CD14-positive monocyte (primary cell): ENCODE results near the gene PIAS1. TPM values are rescaled to one million over a fixed set of nuclear protein-coding genes. Genes with fewer than 3 reads are reported as not detected.

Source experiments
- DNase-seq, 3 donors: peaks; one replicate each; pipeline ENCODE4 v3.0.0-alpha.2; 2011 to 2022
- H2AFZ ChIP-seq: 2 replicates; pipeline ENCODE4 v1.6.0; 2012; ENCODE audit warnings: mild to moderate bottlenecking, low read depth, low read length, inconsistent platforms; ENCODE audit not compliant: insufficient read depth, poor library complexity, severe bottlenecking
- H3K27ac ChIP-seq, 2 donors: 1 replicate in 1 of 2; 2 replicates in 1 of 2; pipeline ENCODE4 v1.5.1; 2012 to 2013; ENCODE audit warnings: low read length in 2 of 2, control low read depth in 1 of 2, inconsistent platforms in 1 of 2, low read depth in 1 of 2, mild to moderate bottlenecking in 1 of 2
- H3K27me3 ChIP-seq, 2 donors: one replicate each; pipeline versions ENCODE4 v1.6.0 to v1.6.1; 2011 to 2013; ENCODE audit warnings: low read length in 2 of 2; ENCODE audit not compliant: control insufficient read depth in 2 of 2, insufficient read depth in 2 of 2
- H3K36me3 ChIP-seq, 2 donors: replicated peaks in 1 of 2; 1 replicate in 1 of 2; 2 replicates in 1 of 2; pipeline versions ENCODE4 v1.5.1 to v1.6.1; 2012 to 2013; ENCODE audit warnings: low read length in 2 of 2, control low read depth in 1 of 2, inconsistent platforms in 1 of 2, mild to moderate bottlenecking in 1 of 2; ENCODE audit not compliant: insufficient read depth in 2 of 2, control insufficient read depth in 1 of 2
- H3K4me1 ChIP-seq, 2 donors: 1 replicate in 1 of 2; 2 replicates in 1 of 2; pipeline versions ENCODE4 v1.5.1 to v1.6.1; 2012 to 2013; ENCODE audit warnings: low read length in 2 of 2, control low read depth in 1 of 2, inconsistent platforms in 1 of 2, mild to moderate bottlenecking in 1 of 2, moderate library complexity in 1 of 2; ENCODE audit not compliant: insufficient read depth in 2 of 2, control insufficient read depth in 1 of 2
- H3K4me2 ChIP-seq: replicated peaks from 2 replicates; pipeline ENCODE3; 2012; ENCODE audit warnings: low read length, moderate library complexity, mild to moderate bottlenecking; ENCODE audit not compliant: poor library complexity, severe bottlenecking; ENCODE audit errors: extremely low read depth
- H3K4me3 ChIP-seq, 3 experiments: fragments of 200-600 bp in 1 of 3; sonication (generic) in 1 of 3; replicated peaks in 1 of 3; 1 replicate in 2 of 3; 2 replicates in 1 of 3; pipeline ENCODE4 v1.5.1; 2011 to 2013; ENCODE audit warnings: low read length in 3 of 3, mild to moderate bottlenecking in 3 of 3, control low read depth in 2 of 3, low read depth in 2 of 3, inconsistent platforms in 1 of 3, moderate library complexity in 1 of 3
- H3K79me2 ChIP-seq: 2 replicates; pipeline ENCODE4 v1.6.0; 2012; ENCODE audit warnings: mild to moderate bottlenecking, control low read depth, inconsistent platforms, low read length, moderate library complexity; ENCODE audit not compliant: insufficient read depth
- H3K9ac ChIP-seq: 2 replicates; pipeline ENCODE4 v1.6.0; 2017; ENCODE audit warnings: low read length, mild to moderate bottlenecking; ENCODE audit not compliant: insufficient read depth, poor library complexity, severe bottlenecking
- H3K9me3 ChIP-seq, 2 donors: replicated peaks in 1 of 2; 1 replicate in 1 of 2; 2 replicates in 1 of 2; pipeline versions ENCODE4 v1.5.1 to v1.6.1; 2012 to 2013; ENCODE audit warnings: low read length in 2 of 2, control low read depth in 1 of 2; ENCODE audit not compliant: control insufficient read depth in 1 of 2, insufficient read depth in 1 of 2
- H4K20me1 ChIP-seq: 2 replicates; pipeline ENCODE4 v1.6.0; 2012; ENCODE audit warnings: mild to moderate bottlenecking, low read length, control low read depth, moderate library complexity; ENCODE audit not compliant: insufficient read depth
- H3K27ac Mint-ChIP-seq, 7 donors: one replicate each; pipeline ENCODE4 v1.8.0; 2020; ENCODE audit warnings: mild to moderate bottlenecking in 7 of 7, mixed read lengths in 7 of 7, moderate library complexity in 6 of 7, inconsistent platforms in 2 of 7
- H3K27me3 Mint-ChIP-seq, 3 donors: one replicate each; pipeline ENCODE4 v1.8.0; 2021 to 2022; ENCODE audit warnings: low read depth in 3 of 3, mild to moderate bottlenecking in 3 of 3, mixed read lengths in 3 of 3, moderate library complexity in 3 of 3, inconsistent platforms in 1 of 3
- H3K36me3 Mint-ChIP-seq, 2 donors: one replicate each; pipeline ENCODE4 v1.8.0; 2020; ENCODE audit warnings: mixed read lengths in 2 of 2, inconsistent platforms in 1 of 2, mild to moderate bottlenecking in 1 of 2
- H3K4me1 Mint-ChIP-seq: one replicate; pipeline ENCODE4 v1.8.0; 2020; ENCODE audit warnings: mild to moderate bottlenecking, mixed read lengths
- H3K4me3 Mint-ChIP-seq, 2 donors: one replicate each; pipeline ENCODE4 v1.8.0; 2020; ENCODE audit warnings: mild to moderate bottlenecking in 2 of 2, mixed read lengths in 2 of 2, moderate library complexity in 1 of 2
- H3K9me3 Mint-ChIP-seq, 7 donors: one replicate each; pipeline ENCODE4 v1.8.0; 2020 to 2022; ENCODE audit warnings: mixed read lengths in 7 of 7, mild to moderate bottlenecking in 6 of 7, moderate library complexity in 6 of 7, inconsistent platforms in 2 of 7
- CTCF ChIP-seq: fragments of 200-600 bp; IDR thresholded peaks from one replicate; pipeline ENCODE4 v1.8.0; 2022; ENCODE audit warnings: antibody characterized with exemption, mild to moderate bottlenecking
- WGBS: methylation state at CpG from one replicate; pipeline ENCODE4 v1.1.5; 2013; ENCODE audit warnings: missing lambda C conversion rate; ENCODE audit not compliant: insufficient coverage; 5-methylcytosine and 5-hydroxymethylcytosine counted together
- intact Hi-C, 2 donors: fragments of 100-400 bp; cut with micrococcal nuclease; formaldehyde crosslinking; loops; one replicate each; pipeline versions ENCODE4 v1.15.0 to v1.15.1; 2023
- polyA plus RNA-seq, 3 donors: library from polyadenylated mRNA; depleted of rRNA in 1 of 3; unstranded in 2 of 3; stranded (reverse) in 1 of 3; fragments of 300-500 nt in 2 of 3; fragments of >200 nt in 1 of 3; fragmentation: Illumina TruSeq in 2 of 3; gene quantifications; 1 replicate in 2 of 3; 2 replicates in 1 of 3; pipeline ENCODE4 v1.2.3, GENCODE V29; 2012 to 2021

Gene PIAS1
- polyA plus RNA-seq, 3 donors = 47.3 to 109 (median 89.8) TPM

GRCh38 chr15:68085052-68085451 is 30.9 kb downstream of the PIAS1 start:
- Mint-ChIP-seq H3K4me1 (peaks cover 36% of the 10 kb centered on the region), H3K4me3 (no peak overlapping the region), H3K9me3 (no peaks in the 10 kb centered on the region), H3K27ac (no peak overlapping the region), H3K36me3 (peaks cover 11 to 17% of the 10 kb centered on the region in 2 donors), H3K27me3 (no peaks in the 10 kb centered on the region)
- Histone ChIP-seq H2AFZ (no peak overlapping the region), H3K9me3 (no peaks in the 10 kb centered on the region), H3K27ac (no peak overlapping the region), H3K9ac (no peak overlapping the region), H4K20me1 (peaks cover 100% of the 10 kb centered on the region), H3K79me2 (peaks cover 100% of the 10 kb centered on the region), H3K27me3 (no peaks in the 10 kb centered on the region), H3K4me1 (peaks cover 10 to 22% of the 10 kb centered on the region in 2 donors), H3K4me2 (no peak overlapping the region), H3K36me3 (peaks cover 26 to 39% of the 10 kb centered on the region in 2 donors), H3K4me3 (no peak overlapping the region)
- DNase-seq = no peak
- intact Hi-C loops = no loop called here
- no peak for TF ChIP-seq CTCF
- WGBS = 100% methylated on average over 1 of the region's 1 CpG

- peaks cover 34 to 80% of the 10 kb centered on the region in 2 donors for H3K36me3 ChIP-seq
- peaks cover 5 to 14% (median 9%) of the 10 kb centered on the region in 7 donors for H3K9me3 Mint-ChIP-seq
- H3K4me1 ChIP-seq = no peaks in the 10 kb centered on the region
- peaks cover 8 to 14% of the 10 kb centered on the region in 2 donors for H3K9me3 ChIP-seq
- no peak overlapping the region for H3K4me3 Mint-ChIP-seq
- no peak overlapping the region for H3K4me2 ChIP-seq
- DNase-seq = no peak
- no peaks in the 10 kb centered on the region for H3K27me3 Mint-ChIP-seq
- no peak overlapping the region for H3K4me3 ChIP-seq
- H3K36me3 Mint-ChIP-seq = peaks cover 28 to 57% of the 10 kb centered on the region in 2 donors
- intact Hi-C loops = no loop called here
- peaks cover 100% of the 10 kb centered on the region for H3K79me2 ChIP-seq
- no peak for TF ChIP-seq CTCF
- WGBS = no CpG with 5 or more reads among the region's 3 CpGs
- H3K4me1 Mint-ChIP-seq = peaks cover 5% of the 10 kb centered on the region
- peaks cover 100% of the 10 kb centered on the region for H4K20me1 ChIP-seq
- no peak overlapping the region for H3K9ac ChIP-seq
- H3K27ac ChIP-seq = no peak overlapping the region
- H2AFZ ChIP-seq = no peak overlapping the region
- no peak overlapping the region for H3K27ac Mint-ChIP-seq
- no peaks in the 10 kb centered on the region for H3K27me3 ChIP-seq
Measured at GRCh38 chr15:68091743-68092142, 37.6 kb downstream of the PIAS1 start.
